Chondrocyte (in vitro differentiated cells): ENCODE data around the gene KRTAP9-7. TPM values are rescaled to one million over a fixed set of nuclear protein-coding genes. Genes with fewer than 3 reads are reported as not detected.
"Not testable (repeated sequence)": the region's sequence is repeated elsewhere in the genome, so short reads cannot be mapped to it uniquely, and the experiment has no call there.

Source experiments
- DNase-seq: peaks from one replicate; pipeline ENCODE4 v3.0.0; 2021; ENCODE audit warnings: mixed read lengths, low spot score
- H3K27ac Mint-ChIP-seq: one replicate; pipeline ENCODE4 v1.8.0; 2021; ENCODE audit warnings: mild to moderate bottlenecking, moderate library complexity, mixed read lengths; ENCODE audit not compliant: unreplicated experiment
- H3K27me3 Mint-ChIP-seq: 2 replicates; pipeline ENCODE4 v1.8.0; 2021; ENCODE audit warnings: low read depth, mixed read lengths
- H3K36me3 Mint-ChIP-seq: 2 replicates; pipeline ENCODE4 v1.8.0; 2021; ENCODE audit warnings: low read depth, mixed read lengths
- H3K4me1 Mint-ChIP-seq: 2 replicates; pipeline ENCODE4 v1.8.0; 2021; ENCODE audit warnings: low read depth, mild to moderate bottlenecking, mixed read lengths
- H3K4me3 Mint-ChIP-seq: one replicate; pipeline ENCODE4 v1.8.0; 2021; ENCODE audit warnings: mild to moderate bottlenecking, moderate library complexity, mixed read lengths; ENCODE audit not compliant: unreplicated experiment
- H3K9me3 Mint-ChIP-seq: 2 replicates; pipeline ENCODE4 v1.8.0; 2021; ENCODE audit warnings: low read depth, mixed read lengths
- total RNA-seq: library from RNA; stranded (reverse); gene quantifications from 3 replicates; pipeline ENCODE4 v1.2.1, GENCODE V29; 2021
- TF ChIP-seq, protein P1 (sequence below): fragments of 200-600 bp; sonication (generic); IDR thresholded peaks from 2 replicates; pipeline ENCODE4 v1.5.0; 2021; ENCODE audit warnings: antibody characterized with exemption, mild to moderate bottlenecking, moderate library complexity

The KRTAP9-7 gene
- total RNA-seq, 1 donor from 2014 or later = not detected

GRCh38 chr17:41249637-41250240 lies 25.8 kb upstream of the KRTAP9-7 start, which contains the start of gene KRTAP9-4:
KRTAP9-4 (plus strand) TSS chr17:41249687; CDS start chr17:41249721, 34 bp downstream.
- H3K36me3 Mint-ChIP-seq, H3K4me3 Mint-ChIP-seq, DNase-seq, H3K9me3 Mint-ChIP-seq, H3K4me1 Mint-ChIP-seq, H3K27ac Mint-ChIP-seq: not testable (repeated sequence)
- peaks cover 51% of the 10 kb centered on the region for H3K27me3 Mint-ChIP-seq

- Mint-ChIP-seq H3K27me3 (peaks cover 55% of the 10 kb centered on the region), H3K4me3 (no peak overlapping the region), H3K9me3 (no peaks in the 10 kb centered on the region), H3K27ac (no peak overlapping the region), H3K4me1 (peaks cover 4% of the 10 kb centered on the region), H3K36me3 (peaks cover 3% of the 10 kb centered on the region)
- DNase-seq = no peak
- TF ChIP-seq, protein P1, sequence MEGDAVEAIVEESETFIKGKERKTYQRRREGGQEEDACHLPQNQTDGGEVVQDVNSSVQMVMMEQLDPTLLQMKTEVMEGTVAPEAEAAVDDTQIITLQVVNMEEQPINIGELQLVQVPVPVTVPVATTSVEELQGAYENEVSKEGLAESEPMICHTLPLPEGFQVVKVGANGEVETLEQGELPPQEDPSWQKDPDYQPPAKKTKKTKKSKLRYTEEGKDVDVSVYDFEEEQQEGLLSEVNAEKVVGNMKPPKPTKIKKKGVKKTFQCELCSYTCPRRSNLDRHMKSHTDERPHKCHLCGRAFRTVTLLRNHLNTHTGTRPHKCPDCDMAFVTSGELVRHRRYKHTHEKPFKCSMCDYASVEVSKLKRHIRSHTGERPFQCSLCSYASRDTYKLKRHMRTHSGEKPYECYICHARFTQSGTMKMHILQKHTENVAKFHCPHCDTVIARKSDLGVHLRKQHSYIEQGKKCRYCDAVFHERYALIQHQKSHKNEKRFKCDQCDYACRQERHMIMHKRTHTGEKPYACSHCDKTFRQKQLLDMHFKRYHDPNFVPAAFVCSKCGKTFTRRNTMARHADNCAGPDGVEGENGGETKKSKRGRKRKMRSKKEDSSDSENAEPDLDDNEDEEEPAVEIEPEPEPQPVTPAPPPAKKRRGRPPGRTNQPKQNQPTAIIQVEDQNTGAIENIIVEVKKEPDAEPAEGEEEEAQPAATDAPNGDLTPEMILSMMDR = no peak
These were observed 24.2 kb upstream of the KRTAP9-7 start for GRCh38 chr17:41251261-41251660.

DNA sequence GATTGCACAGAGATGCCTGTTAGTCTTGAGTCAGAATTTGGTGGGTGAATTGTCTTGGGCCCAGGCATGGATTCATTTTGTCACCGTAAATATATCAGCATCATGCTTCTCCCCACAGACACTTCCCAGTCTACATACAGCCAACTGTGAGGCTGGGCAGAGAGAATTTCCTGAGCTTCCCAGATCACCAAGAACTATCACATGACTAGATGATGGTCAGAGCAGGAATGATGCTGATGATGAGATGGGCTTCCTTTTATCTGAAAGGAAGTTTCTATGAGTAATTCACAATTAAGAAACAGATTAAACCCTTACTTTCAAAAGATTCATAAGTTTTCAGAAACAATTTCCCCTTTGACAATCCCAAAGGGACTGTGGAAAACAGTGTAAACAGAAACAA lies 20.6 kb upstream of the KRTAP9-7 start:
- Mint-ChIP-seq H3K4me3 (no peak overlapping the region), H3K27me3 (peaks cover 35% of the 10 kb centered on the region), H3K27ac (no peak overlapping the region), H3K9me3 (no peaks in the 10 kb centered on the region), H3K4me1 (peaks cover 10% of the 10 kb centered on the region), H3K36me3 (peaks cover 3% of the 10 kb centered on the region)
- DNase-seq = no peak
- TF ChIP-seq, protein P1 = no peak

- H3K9me3 Mint-ChIP-seq, H3K36me3 Mint-ChIP-seq, H3K27ac Mint-ChIP-seq, H3K4me3 Mint-ChIP-seq, H3K4me1 Mint-ChIP-seq, DNase-seq: not testable (repeated sequence)
- peaks cover 27% of the 10 kb centered on the region for H3K27me3 Mint-ChIP-seq
These were observed 19.9 kb upstream of the KRTAP9-7 start, which contains the start of gene KRTAP9-9 for GRCh38 chr17:41255381-41256290. KRTAP9-9 (plus strand) TSS chr17:41255384.

- peaks cover under 1% of the 10 kb centered on the region for H3K9me3 Mint-ChIP-seq
- peaks cover 29% of the 10 kb centered on the region for H3K27me3 Mint-ChIP-seq
- TF ChIP-seq, protein P1 = no peak
These were observed 19.2 kb upstream of the KRTAP9-7 start for GRCh38 chr17:41256291-41256685.

DNA sequence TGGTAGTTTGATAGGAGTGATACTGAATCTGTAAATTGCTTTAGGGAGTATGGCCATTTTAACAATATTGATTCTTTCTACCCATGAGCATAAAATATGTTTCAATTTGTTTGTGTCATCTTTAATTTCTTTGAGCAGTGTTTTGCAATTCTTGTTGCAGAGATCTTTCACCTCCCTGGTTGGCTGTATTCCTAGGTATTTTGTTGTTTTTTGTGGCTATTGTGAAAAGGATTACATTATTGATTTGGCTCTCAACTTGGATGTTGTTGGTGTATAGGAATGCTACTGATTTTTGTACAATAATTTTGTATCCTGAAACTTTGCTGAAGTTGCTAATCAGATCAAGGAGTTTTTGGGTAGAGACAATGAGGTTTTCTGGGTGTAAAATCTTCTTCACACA lies 17.1 kb upstream of the KRTAP9-7 start:
- Mint-ChIP-seq H3K4me3 (no peak overlapping the region), H3K27ac (no peak overlapping the region), H3K36me3 (peaks cover 2% of the 10 kb centered on the region), H3K4me1 (peaks cover 10% of the 10 kb centered on the region), H3K27me3 (peaks cover 20% of the 10 kb centered on the region), H3K9me3 (peaks cover 2% of the 10 kb centered on the region)
- TF ChIP-seq, protein P1 = no peak
- no peak for DNase-seq

More at GRCh38 chr17:41256291-41256685, 19.2 kb upstream of the KRTAP9-7 start:
- Mint-ChIP-seq H3K36me3 (no peaks in the 10 kb centered on the region), H3K4me3 (no peak overlapping the region), H3K27ac (no peak overlapping the region), H3K4me1 (peaks cover 10% of the 10 kb centered on the region)
- DNase-seq = no peak
